Central memory CD8-positive, alpha-beta T cell (primary cell): Measurements from ENCODE around the gene PCSK9.

Experiments
- ATAC-seq: fragments of 150-1000 bp; cut with Tn5 transposase; replicated peaks from 2 replicates; pipeline ENCODE4 v1.10.0; 2022; ENCODE audit warnings: mild to moderate bottlenecking, moderate FRiP score, moderate number of reproducible peaks; ENCODE audit not compliant: poor library complexity, severe bottlenecking; ENCODE audit errors: extremely low read depth
- DNase-seq, 2 donors: peaks; one replicate each; pipeline ENCODE4 v3.0.0; 2021; ENCODE audit warnings: low spot score in 2 of 2
- H3K27ac Mint-ChIP-seq: one replicate; pipeline ENCODE4 v1.8.0; 2022; ENCODE audit warnings: low read depth, mild to moderate bottlenecking, moderate library complexity, mixed read lengths
- H3K27me3 Mint-ChIP-seq: one replicate; pipeline ENCODE4 v1.8.0; 2022; ENCODE audit warnings: mixed read lengths
- H3K36me3 Mint-ChIP-seq: one replicate; pipeline ENCODE4 v1.8.0; 2022; ENCODE audit warnings: mild to moderate bottlenecking, moderate library complexity, mixed read lengths; ENCODE audit not compliant: insufficient read depth
- H3K4me1 Mint-ChIP-seq: one replicate; pipeline ENCODE4 v1.8.0; 2022; ENCODE audit warnings: mixed read lengths
- H3K4me3 Mint-ChIP-seq: one replicate; pipeline ENCODE4 v1.8.0; 2022; ENCODE audit warnings: mild to moderate bottlenecking, moderate library complexity, mixed read lengths
- H3K9me3 Mint-ChIP-seq: one replicate; pipeline ENCODE4 v1.8.0; 2022; ENCODE audit warnings: mixed read lengths

PCSK9 gene

GRCh38 chr1:54998100-54998499, 41.2 kb upstream of the PCSK9 start:
- H3K4me1 Mint-ChIP-seq, result peaks cover 20% of the 10 kb centered on the region
- DNase-seq (no peak), ATAC-seq (no peak)
- H3K27me3 Mint-ChIP-seq, result peaks cover 9% of the 10 kb centered on the region
- H3K27ac Mint-ChIP-seq, result no peak overlapping the region
- H3K36me3 Mint-ChIP-seq, result peaks cover 4% of the 10 kb centered on the region
- no peak overlapping the region for H3K4me3 Mint-ChIP-seq
- no peaks in the 10 kb centered on the region for H3K9me3 Mint-ChIP-seq

- peaks cover 4% of the 10 kb centered on the region for H3K36me3 Mint-ChIP-seq
- no peaks in the 10 kb centered on the region for H3K9me3 Mint-ChIP-seq
- peaks cover 20% of the 10 kb centered on the region for H3K4me1 Mint-ChIP-seq
- peaks cover 9% of the 10 kb centered on the region for H3K27me3 Mint-ChIP-seq
- ATAC-seq, result no peak
- no peak for DNase-seq
- H3K4me3 Mint-ChIP-seq, result no peak within 1 kb of the TSS
- H3K27ac Mint-ChIP-seq, result no peak within 1 kb of the TSS
Measured at GRCh38 chr1:54998677-54999076, 40.7 kb upstream of the PCSK9 start, which contains the start of gene BSND. BSND (plus strand) TSS chr1:54998933; CDS start chr1:54999187, 254 bp downstream.

- Mint-ChIP-seq H3K4me3 (no peak overlapping the region), H3K27ac (no peak overlapping the region), H3K36me3 (peaks cover 4% of the 10 kb centered on the region)
Measured at GRCh38 chr1:55000110-55001085, 39.0 kb upstream of the PCSK9 start.

GRCh38 chr1:55001311-55001710, 38.0 kb upstream of the PCSK9 start:
- no peak for ATAC-seq
- H3K27ac Mint-ChIP-seq, result no peak overlapping the region
- DNase-seq, result no peak
- H3K27me3 Mint-ChIP-seq, result peaks cover 9% of the 10 kb centered on the region
- peaks cover 4% of the 10 kb centered on the region for H3K4me1 Mint-ChIP-seq
- peaks cover 2% of the 10 kb centered on the region for H3K36me3 Mint-ChIP-seq
- no peak overlapping the region for H3K4me3 Mint-ChIP-seq
- no peaks in the 10 kb centered on the region for H3K9me3 Mint-ChIP-seq

More at GRCh38 chr1:55000110-55001085, 39.0 kb upstream of the PCSK9 start:
- Mint-ChIP-seq H3K27me3 (peaks cover 9% of the 10 kb centered on the region), H3K4me1 (peaks cover 13% of the 10 kb centered on the region), H3K9me3 (no peaks in the 10 kb centered on the region)
- no peak for ATAC-seq
- no peak for DNase-seq

- H3K36me3 Mint-ChIP-seq, result no peaks in the 10 kb centered on the region
- no peak for ATAC-seq
- no peak overlapping the region for H3K27ac Mint-ChIP-seq
- peaks cover under 1% of the 10 kb centered on the region for H3K27me3 Mint-ChIP-seq
- H3K4me3 Mint-ChIP-seq, result no peak overlapping the region
- no peaks in the 10 kb centered on the region for H3K4me1 Mint-ChIP-seq
- H3K9me3 Mint-ChIP-seq, result no peaks in the 10 kb centered on the region
- no peak for DNase-seq
Measured at GRCh38 chr1:55002686-55003085, 36.7 kb upstream of the PCSK9 start.

GRCh38 chr1:55005351-55006140, 33.8 kb upstream of the PCSK9 start:
- Mint-ChIP-seq H3K4me3 (no peak overlapping the region), H3K27me3 (no peaks in the 10 kb centered on the region), H3K36me3 (no peaks in the 10 kb centered on the region), H3K27ac (no peak overlapping the region), H3K9me3 (no peaks in the 10 kb centered on the region), H3K4me1 (no peaks in the 10 kb centered on the region)
- DNase-seq (no peak), ATAC-seq (no peak)

- H3K4me1 Mint-ChIP-seq, result no peaks in the 10 kb centered on the region
- DNase-seq (no peak), ATAC-seq (no peak)
- no peak overlapping the region for H3K4me3 Mint-ChIP-seq
- H3K36me3 Mint-ChIP-seq, result no peaks in the 10 kb centered on the region
- no peaks in the 10 kb centered on the region for H3K9me3 Mint-ChIP-seq
- no peak overlapping the region for H3K27ac Mint-ChIP-seq
- H3K27me3 Mint-ChIP-seq, result peaks cover under 1% of the 10 kb centered on the region
Measured at GRCh38 chr1:55006931-55007330, 32.4 kb upstream of the PCSK9 start.

GRCh38 chr1:55007625-55008024, 31.7 kb upstream of the PCSK9 start:
- ATAC-seq (no peak), DNase-seq (no peak)
- Mint-ChIP-seq H3K36me3 (no peaks in the 10 kb centered on the region), H3K9me3 (no peaks in the 10 kb centered on the region), H3K4me1 (no peaks in the 10 kb centered on the region), H3K27me3 (peaks cover 7% of the 10 kb centered on the region), H3K27ac (no peak overlapping the region), H3K4me3 (no peak overlapping the region)

- no peak for DNase-seq
- ATAC-seq, result no peak
- no peaks in the 10 kb centered on the region for H3K9me3 Mint-ChIP-seq
- no peak overlapping the region for H3K27ac Mint-ChIP-seq
- no peaks in the 10 kb centered on the region for H3K4me1 Mint-ChIP-seq
- H3K27me3 Mint-ChIP-seq, result peaks cover 31% of the 10 kb centered on the region
- no peak overlapping the region for H3K4me3 Mint-ChIP-seq
- no peaks in the 10 kb centered on the region for H3K36me3 Mint-ChIP-seq
Measured at GRCh38 chr1:55010194-55010886, 29.0 kb upstream of the PCSK9 start.

GRCh38 chr1:55010887-55011217, 28.5 kb upstream of the PCSK9 start:
- Mint-ChIP-seq H3K36me3 (no peaks in the 10 kb centered on the region), H3K4me3 (no peak overlapping the region), H3K27ac (no peak overlapping the region), H3K9me3 (no peaks in the 10 kb centered on the region), H3K4me1 (no peaks in the 10 kb centered on the region), H3K27me3 (peaks cover 36% of the 10 kb centered on the region)
- DNase-seq (no peak), ATAC-seq (no peak)

GRCh38 chr1:55012661-55013060, 26.7 kb upstream of the PCSK9 start:
- Mint-ChIP-seq H3K36me3 (no peaks in the 10 kb centered on the region), H3K9me3 (no peaks in the 10 kb centered on the region), H3K4me3 (no peak overlapping the region), H3K27ac (no peak overlapping the region), H3K4me1 (no peaks in the 10 kb centered on the region), H3K27me3 (peaks cover 36% of the 10 kb centered on the region)
- no peak for DNase-seq
- ATAC-seq, result no peak

- H3K36me3 Mint-ChIP-seq, result no peaks in the 10 kb centered on the region
- H3K27me3 Mint-ChIP-seq, result peaks cover 57% of the 10 kb centered on the region
- DNase-seq (no peak), ATAC-seq (no peak)
- no peaks in the 10 kb centered on the region for H3K4me1 Mint-ChIP-seq
- H3K9me3 Mint-ChIP-seq, result no peaks in the 10 kb centered on the region
- no peak overlapping the region for H3K27ac Mint-ChIP-seq
- H3K4me3 Mint-ChIP-seq, result no peak overlapping the region
Measured at GRCh38 chr1:55015123-55015522, 24.2 kb upstream of the PCSK9 start.
